HG03103 (cell line): ENCODE data around the gene IL12RB2.
"Not testable (repeated sequence)": the region's sequence is repeated elsewhere in the genome, so short reads cannot be mapped to it uniquely, and the experiment has no call there.

Experiments
- ATAC-seq: cut with Tn5 transposase; IDR thresholded peaks from one replicate; pipeline ENCODE4 v1.9.1; 2021; ENCODE audit warnings: low read depth; ENCODE audit not compliant: unreplicated experiment

IL12RB2 gene

GRCh38 chr1:67393240-67393639 is 85.6 kb downstream of the IL12RB2 start:
- no peak for ATAC-seq

- no peak for ATAC-seq
These were observed 86.1 kb downstream of the IL12RB2 start for GRCh38 chr1:67393737-67394136.

GRCh38 chr1:67394548-67394947 is 86.9 kb downstream of the IL12RB2 start:
- no peak for ATAC-seq

- no peak for ATAC-seq
These were observed 91.7 kb downstream of the IL12RB2 start for GRCh38 chr1:67399199-67399993.

GRCh38 chr1:67400029-67400786 is 92.5 kb downstream of the IL12RB2 start:
- not testable (repeated sequence) for ATAC-seq

GRCh38 chr1:67401443-67401842 is 93.8 kb downstream of the IL12RB2 start:
- ATAC-seq, result no peak

- no peak for ATAC-seq
These were observed 96.5 kb downstream of the IL12RB2 start for GRCh38 chr1:67404212-67404620.

- ATAC-seq, result no peak
These were observed 98.0 kb downstream of the IL12RB2 start for GRCh38 chr1:67405473-67406245.

- ATAC-seq, result no peak
These were observed 99.8 kb downstream of the IL12RB2 start for GRCh38 chr1:67407498-67407897.

- ATAC-seq, result no peak
These were observed 100.5 kb downstream of the IL12RB2 start for GRCh38 chr1:67408148-67408547.

- not testable (repeated sequence) for ATAC-seq
These were observed 105.4 kb downstream of the IL12RB2 start for GRCh38 chr1:67413101-67413500.

GRCh38 chr1:67414574-67414973 is 106.9 kb downstream of the IL12RB2 start:
- no peak for ATAC-seq

- ATAC-seq, result no peak
These were observed 107.4 kb downstream of the IL12RB2 start for GRCh38 chr1:67415041-67415440.

GRCh38 chr1:67417733-67418132 is 110.1 kb downstream of the IL12RB2 start:
- ATAC-seq, result not testable (repeated sequence)

GRCh38 chr1:67418839-67419586 is 111.3 kb downstream of the IL12RB2 start:
- ATAC-seq, result no peak

- no peak for ATAC-seq
These were observed 113.3 kb downstream of the IL12RB2 start for GRCh38 chr1:67420835-67421492.

- no peak for ATAC-seq
These were observed 119.8 kb downstream of the IL12RB2 start for GRCh38 chr1:67427465-67427864.

- no peak for ATAC-seq
These were observed 120.3 kb downstream of the IL12RB2 start for GRCh38 chr1:67427947-67428346.

GRCh38 chr1:67429011-67429527 is 121.4 kb downstream of the IL12RB2 start:
- ATAC-seq, result no peak
